HepG2 (cell line): ENCODE data around the gene EEPD1.

Experiments
- KAT8 ChIP-seq: IDR thresholded peaks from 2 replicates; pipeline ENCODE4 v1.6.1; 2016; ENCODE audit warnings: missing genetic modification reagents, missing compliant biosample characterization
- ZNF282 ChIP-seq: fragments of 450-650 bp; IDR thresholded peaks from 2 replicates; pipeline ENCODE4 v1.6.1; 2018; ENCODE audit not compliant: partially characterized antibody
- TF ChIP-seq, protein P1 (sequence below), 2 experiments: sonication (generic) in 1 of 2; formaldehyde crosslinking in 1 of 2; IDR thresholded peaks; 2 replicates each; pipeline versions ENCODE4 v1.4.0 to v1.6.1; 2018 to 2020; ENCODE audit warnings: missing genetic modification reagents in 2 of 2, borderline replicate concordance in 1 of 2, low read depth in 1 of 2, mild to moderate bottlenecking in 1 of 2, missing biosample characterization in 1 of 2
- TF ChIP-seq, protein P2 (sequence below): sonication (generic); formaldehyde crosslinking; IDR thresholded peaks from one replicate; pipeline ENCODE4 v1.5.1; 2020; ENCODE audit warnings: mild to moderate bottlenecking, missing genetic modification reagents; ENCODE audit errors: not compliant biosample characterization

DNA sequence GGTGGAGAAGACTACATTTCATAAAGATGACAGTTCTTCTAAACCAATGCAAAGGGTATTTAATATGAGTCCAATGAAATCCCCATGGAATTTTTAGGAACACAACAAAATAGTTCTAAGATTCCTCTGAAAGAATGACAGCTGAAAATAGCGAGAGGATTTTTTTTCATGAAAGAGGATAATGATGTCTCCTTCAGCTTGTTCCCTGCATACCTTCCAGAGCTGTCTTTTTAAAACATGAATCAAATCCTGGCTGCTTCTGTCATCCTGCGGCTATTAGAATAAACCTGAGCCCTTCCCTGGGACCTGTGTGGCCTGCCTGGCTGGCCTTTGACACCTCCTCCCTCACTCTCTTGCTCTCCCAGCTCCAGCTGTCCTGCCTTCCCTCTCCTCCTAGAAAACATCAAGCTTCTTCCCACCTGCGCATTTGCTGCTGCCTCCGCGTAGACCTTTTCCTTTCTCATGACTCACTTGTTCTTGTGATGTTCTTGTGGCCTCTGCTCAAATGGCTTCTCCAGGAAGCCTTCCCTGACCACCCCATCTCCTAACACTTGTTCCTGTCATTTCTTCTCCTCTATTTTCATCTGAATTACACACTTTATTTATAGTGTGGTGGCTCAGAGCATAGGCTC, 57.4 kb downstream of the EEPD1 start:
- no peak for TF ChIP-seq ZNF282
- TF ChIP-seq, protein P1, sequence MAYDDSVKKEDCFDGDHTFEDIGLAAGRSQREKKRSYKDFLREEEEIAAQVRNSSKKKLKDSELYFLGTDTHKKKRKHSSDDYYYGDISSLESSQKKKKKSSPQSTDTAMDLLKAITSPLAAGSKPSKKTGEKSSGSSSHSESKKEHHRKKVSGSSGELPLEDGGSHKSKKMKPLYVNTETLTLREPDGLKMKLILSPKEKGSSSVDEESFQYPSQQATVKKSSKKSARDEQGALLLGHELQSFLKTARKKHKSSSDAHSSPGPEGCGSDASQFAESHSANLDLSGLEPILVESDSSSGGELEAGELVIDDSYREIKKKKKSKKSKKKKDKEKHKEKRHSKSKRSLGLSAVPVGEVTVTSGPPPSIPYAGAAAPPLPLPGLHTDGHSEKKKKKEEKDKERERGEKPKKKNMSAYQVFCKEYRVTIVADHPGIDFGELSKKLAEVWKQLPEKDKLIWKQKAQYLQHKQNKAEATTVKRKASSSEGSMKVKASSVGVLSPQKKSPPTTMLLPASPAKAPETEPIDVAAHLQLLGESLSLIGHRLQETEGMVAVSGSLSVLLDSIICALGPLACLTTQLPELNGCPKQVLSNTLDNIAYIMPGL (CRISPR knock-in tag; IDR thresholded peaks at IDR 0.05; ENCODE audit: borderline replicate concordance in 1 of 2, low read depth in 1 of 2): no peak
- TF ChIP-seq KAT8 (CRISPR knock-in tag): no peak
- TF ChIP-seq, protein P2, sequence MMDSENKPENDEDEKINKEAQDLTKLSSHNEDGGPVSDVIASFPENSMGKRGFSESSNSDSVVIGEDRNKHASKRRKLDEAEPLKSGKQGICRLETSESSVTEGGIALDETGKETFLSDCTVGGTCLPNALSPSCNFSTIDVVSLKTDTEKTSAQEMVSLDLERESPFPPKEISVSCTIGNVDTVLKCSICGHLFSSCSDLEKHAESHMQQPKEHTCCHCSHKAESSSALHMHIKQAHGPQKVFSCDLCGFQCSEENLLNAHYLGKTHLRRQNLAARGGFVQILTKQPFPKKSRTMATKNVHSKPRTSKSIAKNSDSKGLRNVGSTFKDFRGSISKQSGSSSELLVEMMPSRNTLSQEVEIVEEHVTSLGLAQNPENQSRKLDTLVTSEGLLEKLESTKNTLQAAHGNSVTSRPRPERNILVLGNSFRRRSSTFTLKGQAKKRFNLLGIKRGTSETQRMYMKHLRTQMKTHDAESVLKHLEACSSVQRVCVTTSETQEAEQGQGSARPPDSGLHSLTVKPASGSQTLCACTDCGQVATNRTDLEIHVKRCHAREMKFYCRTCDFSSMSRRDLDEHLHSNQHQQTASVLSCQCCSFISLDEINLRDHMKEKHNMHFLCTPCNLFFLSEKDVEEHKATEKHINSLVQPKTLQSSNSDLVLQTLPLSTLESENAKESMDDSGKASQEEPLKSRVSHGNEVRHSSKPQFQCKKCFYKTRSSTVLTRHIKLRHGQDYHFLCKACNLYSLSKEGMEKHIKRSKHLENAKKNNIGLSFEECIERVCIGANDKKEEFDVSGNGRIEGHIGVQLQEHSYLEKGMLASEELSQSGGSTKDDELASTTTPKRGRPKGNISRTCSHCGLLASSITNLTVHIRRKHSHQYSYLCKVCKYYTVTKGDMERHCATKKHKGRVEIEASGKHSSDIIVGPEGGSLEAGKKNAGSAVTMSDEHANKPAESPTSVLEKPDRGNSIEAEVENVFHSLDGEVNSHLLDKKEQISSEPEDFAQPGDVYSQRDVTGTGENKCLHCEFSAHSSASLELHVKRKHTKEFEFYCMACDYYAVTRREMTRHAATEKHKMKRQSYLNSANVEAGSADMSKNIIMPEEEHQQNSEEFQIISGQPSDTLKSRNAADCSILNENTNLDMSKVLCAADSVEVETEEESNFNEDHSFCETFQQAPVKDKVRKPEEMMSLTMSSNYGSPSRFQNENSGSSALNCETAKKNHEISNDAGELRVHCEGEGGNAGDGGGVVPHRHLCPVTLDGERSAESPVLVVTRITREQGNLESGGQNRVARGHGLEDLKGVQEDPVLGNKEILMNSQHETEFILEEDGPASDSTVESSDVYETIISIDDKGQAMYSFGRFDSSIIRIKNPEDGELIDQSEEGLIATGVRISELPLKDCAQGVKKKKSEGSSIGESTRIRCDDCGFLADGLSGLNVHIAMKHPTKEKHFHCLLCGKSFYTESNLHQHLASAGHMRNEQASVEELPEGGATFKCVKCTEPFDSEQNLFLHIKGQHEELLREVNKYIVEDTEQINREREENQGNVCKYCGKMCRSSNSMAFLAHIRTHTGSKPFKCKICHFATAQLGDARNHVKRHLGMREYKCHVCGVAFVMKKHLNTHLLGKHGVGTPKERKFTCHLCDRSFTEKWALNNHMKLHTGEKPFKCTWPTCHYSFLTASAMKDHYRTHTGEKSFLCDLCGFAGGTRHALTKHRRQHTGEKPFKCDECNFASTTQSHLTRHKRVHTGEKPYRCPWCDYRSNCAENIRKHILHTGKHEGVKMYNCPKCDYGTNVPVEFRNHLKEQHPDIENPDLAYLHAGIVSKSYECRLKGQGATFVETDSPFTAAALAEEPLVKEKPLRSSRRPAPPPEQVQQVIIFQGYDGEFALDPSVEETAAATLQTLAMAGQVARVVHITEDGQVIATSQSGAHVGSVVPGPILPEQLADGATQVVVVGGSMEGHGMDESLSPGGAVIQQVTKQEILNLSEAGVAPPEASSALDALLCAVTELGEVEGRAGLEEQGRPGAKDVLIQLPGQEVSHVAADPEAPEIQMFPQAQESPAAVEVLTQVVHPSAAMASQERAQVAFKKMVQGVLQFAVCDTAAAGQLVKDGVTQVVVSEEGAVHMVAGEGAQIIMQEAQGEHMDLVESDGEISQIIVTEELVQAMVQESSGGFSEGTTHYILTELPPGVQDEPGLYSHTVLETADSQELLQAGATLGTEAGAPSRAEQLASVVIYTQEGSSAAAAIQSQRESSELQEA (CRISPR knock-in tag): no peak
